Measurements from ENCODE around the gene SIGLEC9.

DNA sequence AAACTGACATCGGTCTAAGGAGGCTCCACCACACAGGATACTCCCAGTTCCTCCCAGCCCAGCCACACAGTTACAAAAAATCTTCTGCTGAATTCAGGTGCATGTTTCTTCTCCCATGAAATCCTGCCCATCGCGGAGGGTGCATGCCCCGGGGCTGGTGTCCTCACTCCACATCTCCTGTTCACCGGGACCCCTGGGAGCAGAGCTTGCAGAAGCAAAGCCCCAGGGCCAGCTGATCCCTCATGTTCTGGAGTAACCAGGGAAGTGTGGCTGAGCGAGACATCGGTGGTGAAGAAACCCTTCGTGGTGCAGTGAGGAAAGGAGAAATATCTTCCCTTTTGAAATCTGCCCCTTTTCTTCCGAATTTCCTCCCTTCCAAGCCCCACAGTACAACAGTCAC, 904 bp upstream of the SIGLEC9 start:
- TF ChIP-seq CTCF (IDR thresholded peaks at IDR 0.05) (no peak), ZNF532 (CRISPR knock-in tag; IDR thresholded peaks at IDR 0.05; ENCODE audit: borderline replicate concordance) (no peak), ATF6 (CRISPR knock-in tag; IDR thresholded peaks at IDR 0.05) (no peak)
- TF ChIP-seq, protein P1, sequence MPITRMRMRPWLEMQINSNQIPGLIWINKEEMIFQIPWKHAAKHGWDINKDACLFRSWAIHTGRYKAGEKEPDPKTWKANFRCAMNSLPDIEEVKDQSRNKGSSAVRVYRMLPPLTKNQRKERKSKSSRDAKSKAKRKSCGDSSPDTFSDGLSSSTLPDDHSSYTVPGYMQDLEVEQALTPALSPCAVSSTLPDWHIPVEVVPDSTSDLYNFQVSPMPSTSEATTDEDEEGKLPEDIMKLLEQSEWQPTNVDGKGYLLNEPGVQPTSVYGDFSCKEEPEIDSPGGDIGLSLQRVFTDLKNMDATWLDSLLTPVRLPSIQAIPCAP (CRISPR knock-in tag; IDR thresholded peaks at IDR 0.05), result no peak
